Skin of body (tissue), 2 donors: ENCODE results near the gene ENOX2. TPM values are rescaled to one million over a fixed set of nuclear protein-coding genes. Genes with fewer than 3 reads are reported as not detected.
"Not testable (repeated sequence)": the region's sequence is repeated elsewhere in the genome, so short reads cannot be mapped to it uniquely, and the experiment has no call there.

Experiments used
- DNase-seq: peaks from one replicate; lab custom pipeline; 2025; lab: John Stamatoyannopoulos, UW
- total RNA-seq: library from RNA; depleted of rRNA; stranded (reverse); fragments of >200 nt; gene quantifications from one replicate; pipeline ENCODE4 v1.2.3, GENCODE V29; 2014

The ENOX2 gene
- 8.4 TPM for total RNA-seq

GRCh38 chrX:130902783-130903613 lies at the start of gene ENOX2:
ENOX2 (minus strand) TSS chrX:130903209; CDS start chrX:130703216, 199,993 bp downstream.
- peak; percentile 95 for DNase-seq

GRCh38 chrX:130952266-130953043 lies 49.4 kb upstream of the ENOX2 start:
- DNase-seq, result no peak

- no peak for DNase-seq
These were observed 41.2 kb upstream of the ENOX2 start for GRCh38 chrX:130944230-130944629.

GRCh38 chrX:130937101-130937500 lies 34.1 kb upstream of the ENOX2 start:
- DNase-seq, result no peak

- no peak for DNase-seq
These were observed 30.3 kb upstream of the ENOX2 start for GRCh38 chrX:130933358-130933757.

- DNase-seq, result not testable (repeated sequence)
These were observed 17.4 kb upstream of the ENOX2 start for GRCh38 chrX:130920405-130920804.

- not testable (repeated sequence) for DNase-seq
These were observed 16.7 kb upstream of the ENOX2 start for GRCh38 chrX:130919676-130920075.

- not testable (repeated sequence) for DNase-seq
These were observed 15.5 kb upstream of the ENOX2 start for GRCh38 chrX:130918498-130918897.

GRCh38 chrX:130916636-130917422 lies 13.8 kb upstream of the ENOX2 start:
- peak; percentile 27 for DNase-seq

GRCh38 chrX:130915302-130915701 lies 12.3 kb upstream of the ENOX2 start:
- no peak for DNase-seq

- DNase-seq, result no peak
These were observed 6.6 kb upstream of the ENOX2 start for GRCh38 chrX:130909469-130910136.

GRCh38 chrX:130906776-130907175 lies 3.8 kb upstream of the ENOX2 start:
- no peak for DNase-seq

- DNase-seq, result no peak
These were observed 595 bp downstream of the ENOX2 start for GRCh38 chrX:130902446-130902782.

- DNase-seq, result peak; percentile 15
These were observed 6.1 kb downstream of the ENOX2 start for GRCh38 chrX:130896802-130897501.

GRCh38 chrX:130896026-130896425 lies 7.0 kb downstream of the ENOX2 start:
- peak; percentile 64 for DNase-seq

- no peak for DNase-seq
These were observed 7.7 kb downstream of the ENOX2 start for GRCh38 chrX:130895299-130895698.

GRCh38 chrX:130893356-130894085 lies 9.5 kb downstream of the ENOX2 start:
- no peak for DNase-seq

GRCh38 chrX:130887376-130887775 lies 15.6 kb downstream of the ENOX2 start:
- DNase-seq, result no peak

GRCh38 chrX:130885996-130886395 lies 17.0 kb downstream of the ENOX2 start:
- no peak for DNase-seq

- no peak for DNase-seq
These were observed 17.5 kb downstream of the ENOX2 start for GRCh38 chrX:130885508-130885907.
